ENCODE results near the gene KCNIP2. TPM values are rescaled to one million over a fixed set of nuclear protein-coding genes. Genes with fewer than 3 reads are reported as not detected.

KCNIP2 gene
- 1.0 and 1.1 TPM in 2 replicates for total RNA-seq

DNA sequence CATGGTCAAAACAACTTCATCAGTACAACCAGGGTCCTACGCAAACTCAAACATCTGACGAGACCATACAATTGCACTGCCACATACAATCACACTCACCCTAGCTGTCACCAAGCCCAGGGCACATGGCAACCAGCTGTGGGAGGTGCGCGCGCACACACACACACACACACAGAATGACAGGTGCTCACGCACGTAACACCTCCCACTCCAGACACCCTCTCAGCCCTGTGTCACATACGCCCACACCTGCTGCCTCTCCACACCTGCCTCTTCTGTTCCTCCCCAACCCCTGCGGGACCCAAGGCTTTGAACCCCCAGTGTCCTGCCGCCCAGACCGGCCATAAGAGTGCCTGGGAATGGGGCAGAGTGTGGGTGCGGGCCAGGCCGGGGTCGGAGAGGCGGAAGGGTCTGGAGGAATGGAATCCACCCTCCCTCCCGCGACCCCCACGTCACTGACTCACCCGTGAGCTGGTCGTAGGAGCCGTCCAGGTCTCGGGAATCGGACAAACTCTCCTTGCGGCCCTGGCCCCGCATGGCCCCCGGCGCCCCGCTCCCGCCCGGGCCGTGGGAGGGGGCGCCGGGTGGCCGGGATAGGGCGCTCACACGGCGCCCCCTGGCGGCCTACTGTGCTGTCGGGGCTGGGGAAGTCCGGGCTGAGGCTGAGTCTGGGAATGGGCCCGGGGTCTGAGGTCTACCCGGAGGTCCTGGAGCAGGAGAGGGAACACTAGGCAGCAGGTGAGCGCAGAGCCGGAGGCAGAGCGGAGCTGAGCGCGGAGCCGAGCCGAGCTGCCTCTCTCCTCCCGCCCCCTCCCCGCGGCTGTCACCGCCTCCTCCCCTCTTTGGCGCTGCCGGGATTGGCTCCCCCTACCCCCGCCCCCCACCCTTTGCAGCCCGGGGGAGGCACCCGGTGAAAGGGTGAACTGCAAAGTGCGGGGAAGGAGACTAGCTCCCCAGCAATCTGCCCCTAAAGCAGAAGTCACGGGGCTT, at the start of gene KCNIP2:
KCNIP2 (minus strand) TSS at position 769 of the 990 bp plus-strand sequence; CDS start at position 537, 232 bp downstream.

DNA sequence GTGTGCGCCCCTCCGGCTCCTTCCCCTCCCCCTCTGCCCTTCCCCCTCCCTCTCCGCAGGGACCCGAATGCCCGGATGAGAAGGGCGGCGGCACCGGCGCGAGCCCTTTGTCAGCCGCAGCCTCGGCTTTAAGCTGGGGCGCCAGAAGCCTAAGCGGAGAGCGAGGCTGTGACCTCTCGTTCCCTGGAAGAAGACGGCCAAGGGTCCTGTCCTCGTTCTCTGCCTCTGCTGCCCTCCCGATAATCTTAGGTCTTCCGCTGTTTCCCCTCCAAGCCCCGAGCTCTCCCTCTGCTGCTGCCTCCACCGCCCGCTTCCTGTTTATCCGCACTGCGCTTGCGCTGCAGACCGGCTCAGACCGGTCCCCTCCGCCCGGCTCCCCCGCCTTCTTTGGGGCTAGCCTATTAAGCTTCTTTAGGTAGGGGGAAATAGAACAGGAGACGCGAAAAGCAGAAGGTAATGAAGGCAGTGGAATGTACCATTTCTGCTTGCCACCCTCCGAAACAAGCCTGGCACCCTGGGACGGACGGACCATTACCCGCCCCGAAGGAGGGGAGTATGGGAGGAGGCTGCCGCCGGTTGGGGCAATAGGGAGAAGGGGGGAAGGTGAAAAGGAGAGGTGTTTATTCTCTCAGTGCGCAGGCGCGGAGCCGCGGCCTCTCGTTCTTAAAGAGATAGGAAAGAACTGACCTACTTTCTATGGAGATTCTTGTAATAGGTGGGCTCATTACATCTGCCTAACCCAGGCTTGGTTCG, 25.3 kb downstream of the KCNIP2 start, which contains the start of gene OGA:
OGA (minus strand) TSS at position 326 of the 753 bp plus-strand sequence. CDS start 422 bp downstream, outside the sequence.

DNA sequence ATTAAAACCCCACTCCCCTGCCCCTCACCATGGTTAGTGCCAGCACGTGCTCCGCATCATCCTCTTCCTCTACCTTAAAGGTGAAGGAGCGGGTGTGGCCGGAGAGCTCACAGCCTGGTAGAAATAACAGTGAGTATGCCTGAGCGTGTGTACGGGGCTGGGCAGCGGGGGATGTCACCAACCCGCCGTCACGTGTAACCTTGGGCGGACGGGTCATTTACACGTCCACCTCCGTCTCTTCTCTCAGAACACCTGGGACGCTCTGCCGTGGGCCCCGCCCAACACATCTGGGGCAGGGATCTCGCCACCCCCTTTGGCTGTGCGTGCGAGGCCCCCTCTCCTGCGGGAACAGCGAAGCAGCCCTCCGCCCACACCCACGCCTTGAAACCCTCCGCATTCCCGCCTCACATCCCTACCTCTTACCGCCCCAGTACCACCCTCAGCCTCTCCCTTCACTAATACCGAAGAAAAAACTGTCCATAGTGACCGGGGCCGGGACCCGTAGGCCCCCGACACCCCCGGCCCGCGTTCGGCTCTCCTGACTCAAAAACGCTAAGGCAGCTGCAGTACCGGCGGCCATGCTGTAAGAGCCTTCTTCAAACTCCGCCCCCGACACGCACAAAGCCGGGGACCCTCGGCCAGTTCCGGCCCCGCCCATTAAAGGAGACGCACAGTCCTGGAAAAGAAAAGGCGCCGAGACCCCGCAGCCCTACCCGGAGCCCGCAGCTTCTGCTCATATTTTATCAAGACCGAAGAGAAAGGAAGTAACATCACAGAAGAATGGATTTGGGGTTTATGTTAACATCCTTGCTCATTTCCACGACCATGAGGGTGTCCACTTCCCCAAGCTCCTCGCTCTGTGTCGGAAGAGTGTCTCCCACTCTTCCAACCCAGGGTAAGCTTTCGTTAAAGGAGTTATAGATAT, 60.5 kb downstream of the KCNIP2 start, which contains the start of gene NPM3:
NPM3 (minus strand) TSS at position 636 of the 925 bp plus-strand sequence; CDS start at position 580, 56 bp downstream.

Other genes with a start within 250 kb of the KCNIP2 start
- gene FBXW4, start 148.6 kb downstream of the KCNIP2 start, total RNA-seq = 46.0 and 49.9 TPM in 2 replicates
- gene FGF8, start 67.7 kb downstream of the KCNIP2 start, total RNA-seq = 0.43 TPM in 1 of 2 replicates, not detected in the other
- 51.1 and 56.7 TPM in 2 replicates for gene NPM3, start 60.4 kb downstream of the KCNIP2 start, total RNA-seq
- 143 and 150 TPM in 2 replicates for gene OGA, start 25.4 kb downstream of the KCNIP2 start, total RNA-seq
- 13.5 and 14.9 TPM in 2 replicates for gene ARMH3, start 212.4 kb upstream of the KCNIP2 start, total RNA-seq
- gene HPS6, start 221.5 kb upstream of the KCNIP2 start, total RNA-seq = 20.3 and 27.2 TPM in 2 replicates

Measured in articular chondrocyte of knee joint (primary cell).